ENCODE results near the gene MXRA7.

- no peak for TF ChIP-seq ZNF626 (tag by site-specific recombination; IDR thresholded peaks at IDR 0.05)
- TF ChIP-seq, protein P1, sequence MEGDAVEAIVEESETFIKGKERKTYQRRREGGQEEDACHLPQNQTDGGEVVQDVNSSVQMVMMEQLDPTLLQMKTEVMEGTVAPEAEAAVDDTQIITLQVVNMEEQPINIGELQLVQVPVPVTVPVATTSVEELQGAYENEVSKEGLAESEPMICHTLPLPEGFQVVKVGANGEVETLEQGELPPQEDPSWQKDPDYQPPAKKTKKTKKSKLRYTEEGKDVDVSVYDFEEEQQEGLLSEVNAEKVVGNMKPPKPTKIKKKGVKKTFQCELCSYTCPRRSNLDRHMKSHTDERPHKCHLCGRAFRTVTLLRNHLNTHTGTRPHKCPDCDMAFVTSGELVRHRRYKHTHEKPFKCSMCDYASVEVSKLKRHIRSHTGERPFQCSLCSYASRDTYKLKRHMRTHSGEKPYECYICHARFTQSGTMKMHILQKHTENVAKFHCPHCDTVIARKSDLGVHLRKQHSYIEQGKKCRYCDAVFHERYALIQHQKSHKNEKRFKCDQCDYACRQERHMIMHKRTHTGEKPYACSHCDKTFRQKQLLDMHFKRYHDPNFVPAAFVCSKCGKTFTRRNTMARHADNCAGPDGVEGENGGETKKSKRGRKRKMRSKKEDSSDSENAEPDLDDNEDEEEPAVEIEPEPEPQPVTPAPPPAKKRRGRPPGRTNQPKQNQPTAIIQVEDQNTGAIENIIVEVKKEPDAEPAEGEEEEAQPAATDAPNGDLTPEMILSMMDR (tag by site-specific recombination; IDR thresholded peaks at IDR 0.05) = no peak
- TF ChIP-seq REPIN1 (tag by site-specific recombination; IDR thresholded peaks at IDR 0.05; ENCODE audit: low read depth) = no peak
- no peak for TF ChIP-seq ZNF639 (tag by site-specific recombination; IDR thresholded peaks at IDR 0.05)
- TF ChIP-seq ZNF23 (tag by site-specific recombination; IDR thresholded peaks at IDR 0.05; ENCODE audit: borderline replicate concordance) = no peak
- TF ChIP-seq ZNF121 (tag by site-specific recombination; IDR thresholded peaks at IDR 0.05) = no peak
- no peak for TF ChIP-seq GLIS2 (tag by site-specific recombination; IDR thresholded peaks at IDR 0.05)
- TF ChIP-seq ZFP41 (tag by site-specific recombination; IDR thresholded peaks at IDR 0.05; ENCODE audit: borderline replicate concordance) = no peak
- TF ChIP-seq ZNF274 (IDR thresholded peaks at IDR 0.05; ENCODE audit: low read length) = no peak
- TF ChIP-seq ZNF274 (tag by site-specific recombination; IDR thresholded peaks at IDR 0.05; ENCODE audit: borderline replicate concordance) = no peak
- no peak for TF ChIP-seq ZNF10 (tag by site-specific recombination; IDR thresholded peaks at IDR 0.05)
- TF ChIP-seq ZBTB1 (tag by site-specific recombination; IDR thresholded peaks at IDR 0.05) = no peak
- TF ChIP-seq PBX3 (CRISPR knock-in tag; IDR thresholded peaks at IDR 0.05) = no peak
Measured at GRCh38 chr17:76640550-76641380, 70.0 kb downstream of the MXRA7 start.

All from HEK293 (cell line).